Smooth muscle cell (in vitro differentiated cells): ENCODE results near the gene MIER3. TPM values are rescaled to one million over a fixed set of nuclear protein-coding genes. Genes with fewer than 3 reads are reported as not detected.

ENCODE experiments used
- DNase-seq: peaks from one replicate; lab custom pipeline; 2025; ENCODE audit not compliant: unreplicated experiment; lab: John Stamatoyannopoulos, UW
- H2AFZ ChIP-seq: fragments of 200-600 bp; sonication (generic); 2 replicates; pipeline ENCODE4 v1.6.0; 2016; ENCODE audit warnings: antibody characterized with exemption, low read depth, mild to moderate bottlenecking
- H3F3A ChIP-seq: fragments of 200-600 bp; sonication (generic); 2 replicates; pipeline ENCODE4 v1.6.0; 2017; ENCODE audit warnings: antibody characterized with exemption, low read depth
- H3K27ac ChIP-seq: fragments of 200-600 bp; sonication (generic); 2 replicates; pipeline ENCODE4 v1.5.1; 2016; ENCODE audit warnings: low read depth, mild to moderate bottlenecking
- H3K27me3 ChIP-seq: fragments of 200-600 bp; sonication (generic); 2 replicates; pipeline ENCODE4 v1.6.1; 2016; ENCODE audit warnings: low read depth, mild to moderate bottlenecking
- H3K36me3 ChIP-seq: fragments of 200-600 bp; sonication (generic); 2 replicates; pipeline ENCODE4 v1.5.1; 2016; ENCODE audit warnings: low read depth
- H3K4me1 ChIP-seq: fragments of 200-600 bp; sonication (generic); 2 replicates; pipeline ENCODE4 v1.5.1; 2016; ENCODE audit warnings: low read depth
- H3K4me2 ChIP-seq: fragments of 200-600 bp; sonication (generic); 2 replicates; pipeline ENCODE4 v1.6.0; 2016; ENCODE audit warnings: mild to moderate bottlenecking
- H3K4me3 ChIP-seq: fragments of 200-600 bp; sonication (generic); 2 replicates; pipeline ENCODE4 v1.5.1; 2016; ENCODE audit warnings: mild to moderate bottlenecking
- H3K79me2 ChIP-seq: fragments of 200-600 bp; sonication (generic); 2 replicates; pipeline ENCODE4 v1.6.0; 2016; ENCODE audit warnings: low read depth, mild to moderate bottlenecking
- H3K9ac ChIP-seq: fragments of 200-600 bp; sonication (generic); 2 replicates; pipeline ENCODE4 v1.6.0; 2016; ENCODE audit warnings: low read depth
- H3K9me3 ChIP-seq: fragments of 200-600 bp; sonication (generic); replicated peaks from 2 replicates; pipeline ENCODE4 v1.5.1; 2016; ENCODE audit warnings: low read depth
- H4K20me1 ChIP-seq: fragments of 200-600 bp; sonication (generic); 2 replicates; pipeline ENCODE4 v1.6.0; 2016; ENCODE audit warnings: low read depth
- CTCF ChIP-seq: fragments of 200-600 bp; sonication (generic); IDR thresholded peaks from 2 replicates; pipeline ENCODE4 v1.5.1; 2017; ENCODE audit warnings: borderline replicate concordance, mild to moderate bottlenecking, antibody characterized with exemption; ENCODE audit not compliant: insufficient read depth, poor library complexity, severe bottlenecking
- WGBS: methylation state at CpG from one replicate; pipeline ENCODE4 v1.1.7; 2016; ENCODE audit warnings: low lambda C conversion rate; 5-methylcytosine and 5-hydroxymethylcytosine counted together
- polyA plus RNA-seq: library from polyadenylated mRNA; unstranded; fragments of >200 nt; fragmentation: Nextera tagmentation; extraction: Ambion mirVana; gene quantifications from 2 replicates; pipeline ENCODE4 v1.2.1, GENCODE V29; 2016
- total RNA-seq: library from RNA; depleted of rRNA; stranded (reverse); fragments of >200 nt; gene quantifications from 2 replicates; pipeline ENCODE4 v1.2.3, GENCODE V29; 2014

The MIER3 gene
- total and polyA plus RNA-seq, 2 experiments from 2014 or later: 4.1 to 23.4 TPM

- Histone ChIP-seq H3F3A (no peaks in the 10 kb centered on the region), H3K9ac (no peak overlapping the region), H3K27ac (no peak overlapping the region), H3K4me2 (no peak overlapping the region), H4K20me1 (peaks cover 10% of the 10 kb centered on the region), H3K4me1 (no peaks in the 10 kb centered on the region), H2AFZ (no peak overlapping the region), H3K9me3 (no peaks in the 10 kb centered on the region), H3K4me3 (no peak overlapping the region), H3K36me3 (peaks cover 35% of the 10 kb centered on the region), H3K79me2 (peaks cover 14% of the 10 kb centered on the region), H3K27me3 (no peaks in the 10 kb centered on the region)
- TF ChIP-seq CTCF: no peak
- no peak for DNase-seq
- 86% methylated on average over 1 of the region's 1 CpG for WGBS
Observed at GRCh38 chr5:56938858-56939257, 13.1 kb downstream of the MIER3 start.

GRCh38 chr5:56934325-56934724, 17.6 kb downstream of the MIER3 start:
- 91% methylated on average over 1 of the region's 1 CpG for WGBS
- peaks cover 48% of the 10 kb centered on the region for H3K36me3 ChIP-seq

GRCh38 chr5:56922922-56923321, 29.0 kb downstream of the MIER3 start:
- no peaks in the 10 kb centered on the region for H3K9me3 ChIP-seq
- no peaks in the 10 kb centered on the region for H3F3A ChIP-seq
- H3K79me2 ChIP-seq: no peaks in the 10 kb centered on the region
- H3K4me1 ChIP-seq: no peaks in the 10 kb centered on the region
- no peak overlapping the region for H3K9ac ChIP-seq
- peaks cover 3% of the 10 kb centered on the region for H4K20me1 ChIP-seq
- H3K4me2 ChIP-seq: no peak overlapping the region
- H3K27ac ChIP-seq: no peak overlapping the region
- 98% methylated on average over 6 of the region's 6 CpGs for WGBS
- no peak overlapping the region for H2AFZ ChIP-seq
- DNase-seq: no peak
- no peak for TF ChIP-seq CTCF
- no peaks in the 10 kb centered on the region for H3K27me3 ChIP-seq
- no peak overlapping the region for H3K4me3 ChIP-seq
- peaks cover 19% of the 10 kb centered on the region for H3K36me3 ChIP-seq

More at GRCh38 chr5:56934325-56934724, 17.6 kb downstream of the MIER3 start:
- H3K27me3 ChIP-seq: no peaks in the 10 kb centered on the region
- no peaks in the 10 kb centered on the region for H3K4me1 ChIP-seq
- TF ChIP-seq CTCF: no peak
- H3K4me2 ChIP-seq: no peak overlapping the region
- DNase-seq: no peak
- no peaks in the 10 kb centered on the region for H4K20me1 ChIP-seq
- H3K4me3 ChIP-seq: no peak overlapping the region
- no peak overlapping the region for H2AFZ ChIP-seq
- peaks cover 5% of the 10 kb centered on the region for H3K79me2 ChIP-seq
- H3K9me3 ChIP-seq: no peaks in the 10 kb centered on the region
- no peaks in the 10 kb centered on the region for H3F3A ChIP-seq
- no peak overlapping the region for H3K27ac ChIP-seq
- H3K9ac ChIP-seq: no peak overlapping the region

- no peaks in the 10 kb centered on the region for H3F3A ChIP-seq
- H3K9me3 ChIP-seq: no peaks in the 10 kb centered on the region
- H3K27ac ChIP-seq: no peak overlapping the region
- H3K4me2 ChIP-seq: no peak overlapping the region
- H2AFZ ChIP-seq: no peak overlapping the region
- H3K9ac ChIP-seq: no peak overlapping the region
- H3K4me3 ChIP-seq: no peak overlapping the region
- peaks cover 3% of the 10 kb centered on the region for H4K20me1 ChIP-seq
- no peaks in the 10 kb centered on the region for H3K79me2 ChIP-seq
- WGBS: 98% methylated on average over 1 of the region's 1 CpG
- H3K27me3 ChIP-seq: no peaks in the 10 kb centered on the region
- no peak for TF ChIP-seq CTCF
- DNase-seq: no peak
- H3K4me1 ChIP-seq: no peaks in the 10 kb centered on the region
- peaks cover 9% of the 10 kb centered on the region for H3K36me3 ChIP-seq
Observed at GRCh38 chr5:56919942-56920662, 31.8 kb downstream of the MIER3 start.
